HFFc6 (cell line): Measurements from ENCODE around the gene SLC44A4. TPM values are rescaled to one million over a fixed set of nuclear protein-coding genes. Genes with fewer than 3 reads are reported as not detected.

ENCODE experiments used
- DNase-seq: peaks from one replicate; pipeline ENCODE4 v3.0.0-alpha.2; 2018
- H3K27ac Mint-ChIP-seq: 2 replicates; pipeline ENCODE4 v1.8.0; 2020; ENCODE audit warnings: mild to moderate bottlenecking, mixed read lengths
- H3K27me3 Mint-ChIP-seq: 2 replicates; pipeline ENCODE4 v1.8.0; 2021; ENCODE audit warnings: mild to moderate bottlenecking, moderate library complexity, mixed read lengths; ENCODE audit not compliant: insufficient read depth
- H3K36me3 Mint-ChIP-seq: 2 replicates; pipeline ENCODE4 v1.8.0; 2021; ENCODE audit warnings: low read depth, mixed read lengths
- H3K4me1 Mint-ChIP-seq: 2 replicates; pipeline ENCODE4 v1.8.0; 2020; ENCODE audit warnings: low read depth, mixed read lengths
- H3K4me3 Mint-ChIP-seq: 2 replicates; pipeline ENCODE4 v1.8.0; 2020; ENCODE audit warnings: mild to moderate bottlenecking, moderate library complexity, mixed read lengths
- H3K9me3 Mint-ChIP-seq: 2 replicates; pipeline ENCODE4 v1.8.0; 2020; ENCODE audit warnings: mild to moderate bottlenecking, mixed read lengths
- CTCF ChIP-seq: fragments of 200-600 bp; sonication (generic); IDR thresholded peaks from 2 replicates; pipeline ENCODE4 v1.5.0; 2021; ENCODE audit warnings: antibody characterized with exemption, mild to moderate bottlenecking
- total RNA-seq, 6 experiments: library from RNA; stranded (reverse); fragmentation: NEBNext Ultra II Directional; extraction: Animal tissue kit (Norgen Biotek cat#: 25700); gene quantifications; 2 replicates in 1 of 6; 3 replicates in 5 of 6; pipeline ENCODE4 v1.2.3, GENCODE V29; 2021

SLC44A4 gene
- total RNA-seq, 6 experiments from 2014 or later = 0.10 TPM; not detected in 5

DNA sequence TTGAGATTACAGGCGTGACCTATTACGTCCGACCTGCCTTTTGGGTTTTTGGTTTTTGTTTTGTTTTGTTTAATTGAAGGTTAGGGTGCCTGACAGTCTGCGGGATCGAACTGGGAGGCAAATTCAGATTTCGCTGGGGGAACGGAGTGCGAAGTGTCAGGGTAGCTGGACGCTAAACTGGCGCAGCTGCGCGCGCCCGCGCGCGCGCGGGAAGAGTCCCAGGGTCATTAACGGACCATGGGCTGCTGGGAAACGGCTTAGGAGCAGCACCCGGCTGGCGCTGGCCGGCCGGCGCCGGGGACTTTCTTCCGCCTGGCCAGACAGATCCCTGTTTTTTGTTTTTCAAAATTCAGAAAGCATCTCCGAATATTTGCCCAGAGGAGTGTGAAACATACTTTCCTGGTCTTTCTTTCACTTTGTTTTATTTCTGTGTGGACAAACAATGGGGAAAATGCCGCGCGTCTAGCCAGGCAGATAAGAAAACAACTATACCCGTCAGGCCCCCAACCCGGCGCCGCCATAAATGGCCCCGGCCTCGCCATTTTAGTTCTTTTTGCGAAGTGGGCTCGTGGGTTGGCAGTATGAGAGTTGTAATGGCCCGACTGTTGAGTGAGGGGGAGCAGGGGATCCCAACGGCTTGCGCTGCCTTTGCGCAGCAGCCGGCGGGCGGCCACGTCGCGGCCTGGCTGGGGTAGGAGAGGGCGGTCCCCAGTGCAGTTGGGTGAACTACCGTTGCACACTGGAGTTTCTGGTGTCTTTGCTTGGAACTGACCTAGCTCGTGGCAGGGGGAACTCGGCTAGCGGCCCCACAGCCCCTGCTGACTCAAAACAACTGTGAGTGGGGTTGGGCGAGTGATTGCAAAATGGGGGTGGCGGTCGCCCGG lies 44.2 kb downstream of the SLC44A4 start:
- Mint-ChIP-seq H3K36me3 (peaks cover 57% of the 10 kb centered on the region), H3K4me1 (peaks cover 44% of the 10 kb centered on the region), H3K27me3 (peaks cover 24% of the 10 kb centered on the region)

GRCh38 chr6:31831350-31832215 lies 47.2 kb downstream of the SLC44A4 start:
- H3K27ac Mint-ChIP-seq = 0 out of 2 replicates have a peak overlapping the region, but pooled peaks have one; percentile 90
- H3K4me1 Mint-ChIP-seq = peaks cover 28% of the 10 kb centered on the region
- peaks cover 7% of the 10 kb centered on the region; the same call in 1 of the 2 replicates for H3K9me3 Mint-ChIP-seq
- H3K27me3 Mint-ChIP-seq = peaks cover 26% of the 10 kb centered on the region
- DNase-seq = no peak
- TF ChIP-seq CTCF = no peak
- H3K4me3 Mint-ChIP-seq = peak overlapping the region; percentile 97
- peaks cover 37% of the 10 kb centered on the region for H3K36me3 Mint-ChIP-seq

More for the DNA sequence above, 44.2 kb downstream of the SLC44A4 start:
- peak; percentile 81 for DNase-seq
- no peak for TF ChIP-seq CTCF
- Mint-ChIP-seq H3K9me3 (peaks cover 10% of the 10 kb centered on the region; the same call in 1 of the 2 replicates), H3K4me3 (peak overlapping the region; percentile 97), H3K27ac (peak overlapping the region; percentile 99)

GRCh38 chr6:31830886-31831335 lies 47.9 kb downstream of the SLC44A4 start:
- peaks cover under 1% of the 10 kb centered on the region; the same call in 1 of the 2 replicates for H3K9me3 Mint-ChIP-seq

GRCh38 chr6:31829633-31830283 lies 49.0 kb downstream of the SLC44A4 start:
- Mint-ChIP-seq H3K27ac (peak overlapping the region; percentile 65), H3K4me1 (peaks cover 35% of the 10 kb centered on the region), H3K36me3 (peaks cover 19% of the 10 kb centered on the region), H3K27me3 (peaks cover 10% of the 10 kb centered on the region), H3K9me3 (no peaks in the 10 kb centered on the region; the same call in 1 of the 2 replicates), H3K4me3 (peak overlapping the region; percentile 97)
- peak; percentile 74 for TF ChIP-seq CTCF
- DNase-seq = peak; percentile 51

More at GRCh38 chr6:31830886-31831335, 47.9 kb downstream of the SLC44A4 start:
- no peak for TF ChIP-seq CTCF
- no peak for DNase-seq
- Mint-ChIP-seq H3K27me3 (peaks cover 19% of the 10 kb centered on the region), H3K4me1 (peaks cover 24% of the 10 kb centered on the region), H3K36me3 (peaks cover 31% of the 10 kb centered on the region), H3K4me3 (peak overlapping the region; percentile 97), H3K27ac (peak overlapping the region; percentile 90)
